NB4 (cell line): Measurements from ENCODE around the gene OTUD3.
"Not testable (repeated sequence)": the region's sequence is repeated elsewhere in the genome, so short reads cannot be mapped to it uniquely, and the experiment has no call there.

Experiments
- DNase-seq: peaks from one replicate; pipeline ENCODE4 v3.0.0; 2010; ENCODE audit warnings: low read depth
- H3K4me3 ChIP-seq: one replicate; pipeline ENCODE4 v1.5.1; 2011; ENCODE audit warnings: mild to moderate bottlenecking, low read depth, low read length, moderate library complexity
- MAX ChIP-seq: IDR thresholded peaks from 2 replicates; pipeline ENCODE4 v1.6.1; 2011; ENCODE audit warnings: low read depth, low read length
- MYC ChIP-seq: IDR thresholded peaks from 2 replicates; pipeline ENCODE4 v1.6.1; 2011; ENCODE audit warnings: low read depth, low read length
- POLR2A ChIP-seq: IDR thresholded peaks from 2 replicates; pipeline ENCODE4 v1.6.1; 2011; ENCODE audit warnings: mild to moderate bottlenecking; ENCODE audit not compliant: insufficient read length; ENCODE audit errors: extremely low read depth
- TF ChIP-seq, protein P1 (sequence below): IDR thresholded peaks from one replicate; pipeline ENCODE4 v1.5.1; 2012; ENCODE audit warnings: low read depth, low read length

Gene OTUD3

GRCh38 chr1:19923953-19924346, 41.8 kb downstream of the OTUD3 start:
- H3K4me3 ChIP-seq, result no peak overlapping the region
- DNase-seq, result no peak
- TF ChIP-seq, protein P1, sequence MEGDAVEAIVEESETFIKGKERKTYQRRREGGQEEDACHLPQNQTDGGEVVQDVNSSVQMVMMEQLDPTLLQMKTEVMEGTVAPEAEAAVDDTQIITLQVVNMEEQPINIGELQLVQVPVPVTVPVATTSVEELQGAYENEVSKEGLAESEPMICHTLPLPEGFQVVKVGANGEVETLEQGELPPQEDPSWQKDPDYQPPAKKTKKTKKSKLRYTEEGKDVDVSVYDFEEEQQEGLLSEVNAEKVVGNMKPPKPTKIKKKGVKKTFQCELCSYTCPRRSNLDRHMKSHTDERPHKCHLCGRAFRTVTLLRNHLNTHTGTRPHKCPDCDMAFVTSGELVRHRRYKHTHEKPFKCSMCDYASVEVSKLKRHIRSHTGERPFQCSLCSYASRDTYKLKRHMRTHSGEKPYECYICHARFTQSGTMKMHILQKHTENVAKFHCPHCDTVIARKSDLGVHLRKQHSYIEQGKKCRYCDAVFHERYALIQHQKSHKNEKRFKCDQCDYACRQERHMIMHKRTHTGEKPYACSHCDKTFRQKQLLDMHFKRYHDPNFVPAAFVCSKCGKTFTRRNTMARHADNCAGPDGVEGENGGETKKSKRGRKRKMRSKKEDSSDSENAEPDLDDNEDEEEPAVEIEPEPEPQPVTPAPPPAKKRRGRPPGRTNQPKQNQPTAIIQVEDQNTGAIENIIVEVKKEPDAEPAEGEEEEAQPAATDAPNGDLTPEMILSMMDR, result no peak
- TF ChIP-seq POLR2A, result no peak
- no peak for TF ChIP-seq MYC
- TF ChIP-seq MAX, result no peak

GRCh38 chr1:19925342-19926070, 43.3 kb downstream of the OTUD3 start:
- no peak for DNase-seq
- TF ChIP-seq, protein P1, result no peak
- TF ChIP-seq MYC, result no peak
- TF ChIP-seq POLR2A, result no peak
- no peak for TF ChIP-seq MAX
- H3K4me3 ChIP-seq, result no peak overlapping the region

GRCh38 chr1:19926296-19927129, 44.3 kb downstream of the OTUD3 start:
- no peak overlapping the region for H3K4me3 ChIP-seq
- TF ChIP-seq MAX (no peak), POLR2A (no peak), MYC (no peak)
- TF ChIP-seq, protein P1, result no peak
- DNase-seq, result no peak

DNA sequence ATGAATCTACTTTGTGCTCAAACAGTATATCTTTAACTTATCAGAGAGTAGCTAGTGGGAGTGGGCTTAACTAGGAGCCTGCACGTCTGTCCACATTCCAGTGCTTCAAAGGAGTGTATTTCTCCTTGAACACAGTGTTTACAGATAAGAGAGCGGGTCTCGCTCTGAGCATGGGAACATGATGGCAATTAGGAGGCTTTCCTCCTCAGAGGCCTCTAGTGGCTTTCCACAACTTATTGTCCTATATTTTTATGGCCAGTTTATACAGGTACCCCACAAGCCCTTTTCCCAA, 44.9 kb downstream of the OTUD3 start:
- H3K4me3 ChIP-seq, result not testable (repeated sequence)

GRCh38 chr1:19932866-19933265, 50.7 kb downstream of the OTUD3 start:
- no peak for DNase-seq
- no peak overlapping the region for H3K4me3 ChIP-seq
- TF ChIP-seq, protein P1, result no peak
- TF ChIP-seq POLR2A (no peak), MYC (no peak)

More for the DNA sequence above, 44.9 kb downstream of the OTUD3 start:
- DNase-seq, result not testable (repeated sequence)

DNA sequence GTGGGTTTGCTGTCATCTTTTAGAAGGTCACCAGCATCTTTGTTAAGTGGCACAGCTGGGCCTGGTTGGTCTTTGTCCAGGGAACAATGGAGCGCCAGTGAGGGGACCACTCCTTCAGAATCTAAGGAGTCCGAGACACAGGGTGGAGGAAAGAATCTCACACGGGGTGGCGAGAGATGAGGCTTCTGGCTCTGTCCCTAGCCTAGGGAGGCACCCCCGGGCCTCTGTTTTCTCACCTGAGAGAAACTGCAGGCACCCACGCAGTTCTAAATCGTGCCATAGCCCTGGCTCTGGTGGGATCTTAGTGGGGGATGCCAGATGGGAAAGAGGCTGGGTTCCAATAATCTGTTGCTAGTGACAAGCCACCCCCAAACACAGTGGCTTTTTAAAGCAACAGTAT, 52.1 kb downstream of the OTUD3 start:
- H3K4me3 ChIP-seq, result no peak overlapping the region
- TF ChIP-seq MYC (no peak), POLR2A (no peak), MAX (no peak)
- TF ChIP-seq, protein P1, result no peak

More for the DNA sequence above, 52.1 kb downstream of the OTUD3 start:
- DNase-seq, result no peak
